Activated CD4-positive, alpha-beta T cell treated with anti-CD3 and anti-CD28 coated beads for 36 hours (primary cell): Measurements from ENCODE around the gene VMA21. TPM values are rescaled to one million over a fixed set of nuclear protein-coding genes. Genes with fewer than 3 reads are reported as not detected.

ENCODE experiments used
- ATAC-seq: fragments of 200-7000 bp; cut with Tn5 transposase; one replicate; pipeline ENCODE4 v1.10.0; 2021; ENCODE audit warnings: mild to moderate bottlenecking, moderate library complexity
- CTCF ChIA-PET: fragments of 350-600 bp; sonication (Branson Sonifier 250); formaldehyde crosslinking; loops from one replicate; lab custom pipeline; 2021; ENCODE audit warnings: antibody characterized with exemption; lab: Charles Lee
- POLR2A ChIA-PET: fragments of 350-600 bp; sonication (Branson Sonifier 250); formaldehyde crosslinking; loops from one replicate; lab custom pipeline; 2021; ENCODE audit warnings: antibody characterized with exemption, inconsistent platforms; lab: Charles Lee
- DNase-seq: peaks from one replicate; pipeline ENCODE4 v3.0.0-alpha.2; 2020
- H3K27ac Mint-ChIP-seq: one replicate; pipeline ENCODE4 v1.8.0; 2021; ENCODE audit warnings: mixed read lengths
- H3K27me3 Mint-ChIP-seq: one replicate; pipeline ENCODE4 v1.8.0; 2021; ENCODE audit warnings: mixed read lengths
- H3K36me3 Mint-ChIP-seq: one replicate; pipeline ENCODE4 v1.8.0; 2021; ENCODE audit warnings: low read depth, mixed read lengths
- H3K4me1 Mint-ChIP-seq: one replicate; pipeline ENCODE4 v1.8.0; 2021; ENCODE audit warnings: mixed read lengths
- H3K4me3 Mint-ChIP-seq: one replicate; pipeline ENCODE4 v1.8.0; 2021; ENCODE audit warnings: mild to moderate bottlenecking, moderate library complexity, mixed read lengths
- H3K9me3 Mint-ChIP-seq: one replicate; pipeline ENCODE4 v1.8.0; 2021; ENCODE audit warnings: low read depth, mixed read lengths
- intact Hi-C, 2 experiments: fragments of 100-400 bp; cut with DNase I in 1 of 2; cut with micrococcal nuclease in 1 of 2; formaldehyde crosslinking; loops; one replicate each; pipeline versions ENCODE4 v1.14.2 to v1.15.1; 2022 to 2024; cut with DNase I, micrococcal nuclease
- total RNA-seq, 2 experiments: library from RNA; stranded (reverse); gene quantifications; one replicate each; pipeline ENCODE4 v1.2.3, GENCODE V29; 2021

Gene VMA21, protein sequence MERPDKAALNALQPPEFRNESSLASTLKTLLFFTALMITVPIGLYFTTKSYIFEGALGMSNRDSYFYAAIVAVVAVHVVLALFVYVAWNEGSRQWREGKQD
- total RNA-seq = 10 to 100 TPM; 42.1 to 43.0 TPM

DNA sequence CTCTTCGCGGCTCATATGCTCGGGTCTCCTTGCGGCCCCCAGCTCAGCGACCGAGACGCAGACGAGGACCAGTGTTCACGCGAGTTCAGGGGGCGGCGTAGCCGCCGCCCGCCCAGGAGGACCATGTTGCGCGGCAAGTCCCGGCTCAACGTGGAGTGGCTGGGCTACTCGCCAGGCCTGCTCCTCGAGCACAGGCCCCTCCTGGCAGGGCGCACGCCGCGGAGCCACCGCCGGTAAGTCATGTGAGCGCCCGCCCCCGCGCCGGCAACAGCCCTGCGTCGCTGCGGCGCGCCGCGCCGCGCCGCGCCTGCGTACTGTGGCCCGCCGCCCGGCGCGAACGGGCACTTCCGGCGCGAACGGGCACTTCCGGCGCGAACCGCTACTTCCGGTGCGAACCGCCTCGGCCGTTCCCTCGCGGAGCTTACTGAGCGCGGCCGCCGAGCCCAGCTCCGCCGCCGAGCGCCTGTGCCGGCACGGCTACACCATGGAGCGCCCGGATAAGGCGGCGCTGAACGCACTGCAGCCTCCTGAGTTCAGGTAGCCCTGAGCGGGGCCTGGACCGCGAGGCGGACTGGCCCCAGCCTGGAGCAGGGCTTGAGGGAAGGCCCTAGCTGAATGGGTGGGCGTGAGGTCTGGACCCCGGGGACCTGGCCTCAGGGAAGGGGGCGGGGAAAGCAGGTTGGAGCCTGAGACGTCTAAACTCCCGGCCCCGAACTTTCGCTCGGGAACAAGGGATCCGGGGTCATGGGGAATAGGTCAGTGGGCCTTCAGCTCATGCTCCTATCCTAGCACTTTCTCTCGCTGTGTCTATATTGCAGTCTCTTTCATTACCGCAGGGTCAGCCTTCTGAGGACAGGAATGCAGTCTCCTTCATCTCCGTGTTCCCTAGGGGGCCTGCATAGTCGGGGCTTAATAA lies at the start of gene VMA21:
Gene VMA21, plus strand, starts transcription at position 382 of the 916 bp plus-strand sequence. Its CDS starts 103 bp downstream, at position 485.
- Mint-ChIP-seq H3K4me1 (peaks cover 49% of the 10 kb centered on the region), H3K4me3 (peak within 1 kb of the TSS; percentile 84), H3K27me3 (no peaks in the 10 kb centered on the region), H3K27ac (peak within 1 kb of the TSS; percentile 94), H3K9me3 (no peaks in the 10 kb centered on the region), H3K36me3 (peaks cover 12% of the 10 kb centered on the region)
- peak; percentile 80 for ATAC-seq
- CTCF ChIA-PET = interaction anchor here (0.5 kb wide), 1 partner anchor 38 kb away, joined by 3 read pairs; no protein-coding TSS in a partner anchor
- peak; percentile 90 for DNase-seq
- POLR2A ChIA-PET = no interaction called here
- intact Hi-C loops = loop anchor here in 1 of 2 experiments (1.0 to 10.0 kb wide), 9 partner anchors 19 to 1935 kb away; partner anchors contain the start of genes CD99L2, CETN2, HMGB3 and MAMLD1

DNA sequence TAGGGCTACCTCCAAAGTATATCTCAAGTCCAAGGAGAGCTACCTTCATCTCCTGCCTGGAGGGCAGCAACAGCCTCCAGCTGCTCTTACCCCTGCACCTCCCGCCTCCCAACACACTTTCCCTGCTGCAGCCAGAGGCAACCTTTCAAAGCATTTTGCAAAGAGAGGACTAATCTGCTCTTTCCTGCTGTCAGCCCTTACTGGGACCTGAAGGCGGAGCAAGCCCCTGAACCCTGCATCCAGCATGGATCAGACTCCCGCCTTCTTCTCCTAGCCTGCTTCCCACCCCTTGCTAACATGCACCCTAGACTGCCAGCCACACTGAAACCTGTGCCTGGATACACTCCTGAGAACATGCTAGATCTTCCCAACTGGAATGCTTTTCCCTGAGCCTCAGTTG lies 37.7 kb upstream of the VMA21 start:
- intact Hi-C loops = no loop called here

GRCh38 chrX:151359931-151360871 lies 36.8 kb upstream of the VMA21 start:
- Mint-ChIP-seq H3K27me3 (peaks cover 8% of the 10 kb centered on the region), H3K27ac (no peak overlapping the region), H3K36me3 (no peaks in the 10 kb centered on the region), H3K9me3 (no peaks in the 10 kb centered on the region), H3K4me1 (no peaks in the 10 kb centered on the region), H3K4me3 (peak overlapping the region; percentile 32)
- intact Hi-C loops = loop anchor here (1.0 to 5.0 kb wide), 3 partner anchors 208 to 322 kb away; no protein-coding TSS in a partner anchor
- DNase-seq (peak; percentile 62), ATAC-seq (peak; percentile 57)
- POLR2A ChIA-PET = no interaction called here
- CTCF ChIA-PET = interaction anchor here (0.7 to 1.3 kb wide), 5 partner anchors 31 to 208 kb away, joined by 3 to 4 read pairs (median 3); no protein-coding TSS in a partner anchor

More for the DNA sequence above, 37.7 kb upstream of the VMA21 start:
- Mint-ChIP-seq H3K27ac (no peak overlapping the region), H3K9me3 (no peaks in the 10 kb centered on the region), H3K36me3 (no peaks in the 10 kb centered on the region), H3K4me1 (no peaks in the 10 kb centered on the region), H3K27me3 (peaks cover 8% of the 10 kb centered on the region), H3K4me3 (no peak overlapping the region)
- DNase-seq = no peak
- ATAC-seq = no peak
- ChIA-PET CTCF (interaction anchor here (1.3 kb wide), 1 partner anchor 59 kb away, joined by 3 read pairs; no protein-coding TSS in a partner anchor), POLR2A (no interaction called here)

GRCh38 chrX:151363316-151363715 lies 33.7 kb upstream of the VMA21 start:
- ATAC-seq (no peak), DNase-seq (no peak)
- ChIA-PET POLR2A (no interaction called here), CTCF (no interaction called here)
- H3K27ac Mint-ChIP-seq = no peak overlapping the region
- H3K27me3 Mint-ChIP-seq = peaks cover 5% of the 10 kb centered on the region
- H3K4me3 Mint-ChIP-seq = no peak overlapping the region
- no peaks in the 10 kb centered on the region for H3K36me3 Mint-ChIP-seq
- no peaks in the 10 kb centered on the region for H3K4me1 Mint-ChIP-seq
- no peaks in the 10 kb centered on the region for H3K9me3 Mint-ChIP-seq
- intact Hi-C loops = loop anchor here (5.0 kb wide), 2 partner anchors 211 to 319 kb away; no protein-coding TSS in a partner anchor

DNA sequence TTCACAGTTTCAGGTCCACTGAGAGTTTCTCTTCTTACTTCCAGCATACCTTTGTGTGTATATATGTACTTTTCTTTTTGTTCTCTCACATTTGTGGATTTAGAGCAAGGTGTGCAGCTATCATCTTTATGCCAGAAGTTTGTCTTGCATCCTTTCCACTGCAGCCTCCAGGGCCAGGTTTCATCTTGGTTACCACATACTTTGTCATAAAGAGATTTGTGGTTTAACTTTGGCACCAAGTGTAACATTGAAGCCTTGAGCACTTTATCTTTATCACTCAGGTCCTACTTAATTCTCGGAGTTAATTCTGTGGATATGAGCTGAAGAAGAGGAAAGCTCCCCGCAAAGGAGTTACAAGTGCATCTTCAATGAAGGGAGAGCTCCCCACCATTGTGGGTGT lies 31.4 kb upstream of the VMA21 start:
- ChIA-PET POLR2A (no interaction called here), CTCF (no interaction called here)
- Mint-ChIP-seq H3K27me3 (peaks cover 6% of the 10 kb centered on the region), H3K9me3 (no peaks in the 10 kb centered on the region), H3K4me3 (no peak overlapping the region), H3K36me3 (no peaks in the 10 kb centered on the region), H3K27ac (no peak overlapping the region), H3K4me1 (no peaks in the 10 kb centered on the region)
- intact Hi-C loops = no loop called here
- DNase-seq (no peak), ATAC-seq (no peak)

DNA sequence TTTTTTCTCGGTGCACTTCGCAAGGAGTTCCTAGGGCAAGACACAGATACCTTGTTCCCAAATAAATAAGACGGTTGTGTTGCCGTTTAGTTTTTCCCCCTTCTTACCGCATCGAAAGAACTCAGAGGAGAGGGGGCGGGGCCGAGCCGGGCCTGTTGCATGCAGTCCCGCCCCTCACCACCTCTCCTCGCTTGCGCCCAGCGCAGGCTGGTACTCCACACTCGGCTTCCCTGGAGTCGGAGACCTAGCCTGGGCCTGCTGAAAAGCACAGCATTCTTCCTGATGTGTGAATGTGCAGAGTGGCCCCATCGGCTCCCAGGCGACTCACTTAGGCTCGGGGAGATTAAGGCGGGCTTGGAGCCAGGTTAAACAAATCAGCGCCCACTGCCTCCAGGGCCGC lies 26.1 kb upstream of the VMA21 start:
- ATAC-seq (peak; percentile 66), DNase-seq (peak; percentile 33)
- ChIA-PET CTCF (no interaction called here), POLR2A (no interaction called here)
- Mint-ChIP-seq H3K9me3 (no peaks in the 10 kb centered on the region), H3K4me3 (no peak overlapping the region), H3K4me1 (no peaks in the 10 kb centered on the region), H3K27me3 (peaks cover 14% of the 10 kb centered on the region), H3K36me3 (no peaks in the 10 kb centered on the region), H3K27ac (no peak overlapping the region)
- intact Hi-C loops = no loop called here

DNA sequence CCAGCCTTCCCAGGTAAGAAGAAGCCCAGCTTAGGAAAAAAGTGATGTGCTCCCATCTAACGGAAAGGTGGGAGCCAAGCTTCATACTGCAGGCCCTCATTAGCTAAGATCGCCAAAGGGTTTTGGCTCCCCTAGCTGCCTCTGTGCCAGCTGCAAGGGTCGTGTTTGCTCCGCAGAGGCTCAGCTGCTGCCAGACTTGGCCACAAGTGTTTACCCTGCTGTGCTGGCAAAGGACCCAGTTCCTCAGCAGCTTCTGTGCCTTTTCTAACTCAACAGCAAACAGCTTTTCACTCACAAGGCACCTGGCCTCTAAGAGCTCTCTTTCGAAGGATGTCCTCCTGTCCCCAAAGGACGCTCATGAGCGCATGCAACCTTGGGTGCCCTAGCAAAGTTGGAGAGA lies 12.2 kb upstream of the VMA21 start:
- intact Hi-C loops = no loop called here
- H3K4me3 Mint-ChIP-seq = no peak overlapping the region
- ChIA-PET POLR2A (no interaction called here), CTCF (no interaction called here)
- no peaks in the 10 kb centered on the region for H3K36me3 Mint-ChIP-seq
- H3K27me3 Mint-ChIP-seq = no peaks in the 10 kb centered on the region
- DNase-seq = no peak
- ATAC-seq = no peak
- H3K4me1 Mint-ChIP-seq = no peaks in the 10 kb centered on the region
- no peak overlapping the region for H3K27ac Mint-ChIP-seq
- no peaks in the 10 kb centered on the region for H3K9me3 Mint-ChIP-seq

DNA sequence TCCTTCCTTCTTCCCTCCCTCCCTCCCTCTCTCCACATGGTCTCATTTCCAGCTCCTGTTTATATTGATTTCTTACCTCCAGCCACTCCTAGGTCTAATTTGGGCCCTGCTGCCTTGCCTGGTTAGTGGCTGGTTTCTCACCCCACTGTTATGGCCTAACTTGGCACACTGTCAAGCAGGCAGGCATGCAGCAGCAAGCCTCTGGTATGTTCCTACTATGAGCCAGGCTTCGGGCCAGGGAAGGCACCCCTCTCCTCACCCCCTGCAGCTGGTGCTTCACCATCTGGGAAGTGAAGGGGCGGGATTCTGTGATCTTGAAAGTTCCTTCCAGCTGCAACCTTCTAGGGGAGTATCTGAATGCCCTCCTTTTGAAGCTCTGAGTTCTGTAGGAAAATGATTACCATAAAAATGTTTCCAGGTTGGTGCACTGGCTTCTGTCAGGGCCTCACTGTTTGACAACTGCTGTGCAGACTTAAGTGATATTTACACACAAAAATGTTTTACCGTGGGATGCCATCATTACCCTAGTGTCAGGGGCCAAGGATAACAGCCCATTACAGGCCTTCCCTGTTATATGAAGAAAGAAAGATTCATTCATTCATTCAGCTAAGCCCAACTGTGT lies 10.1 kb upstream of the VMA21 start:
- intact Hi-C loops = no loop called here
- no peaks in the 10 kb centered on the region for H3K9me3 Mint-ChIP-seq
- H3K27me3 Mint-ChIP-seq = no peaks in the 10 kb centered on the region
- no peak overlapping the region for H3K27ac Mint-ChIP-seq
- CTCF ChIA-PET = no interaction called here
- no peak for DNase-seq
- H3K4me3 Mint-ChIP-seq = no peak overlapping the region
- POLR2A ChIA-PET = no interaction called here
- no peak for ATAC-seq
- no peaks in the 10 kb centered on the region for H3K36me3 Mint-ChIP-seq
- H3K4me1 Mint-ChIP-seq = no peaks in the 10 kb centered on the region

DNA sequence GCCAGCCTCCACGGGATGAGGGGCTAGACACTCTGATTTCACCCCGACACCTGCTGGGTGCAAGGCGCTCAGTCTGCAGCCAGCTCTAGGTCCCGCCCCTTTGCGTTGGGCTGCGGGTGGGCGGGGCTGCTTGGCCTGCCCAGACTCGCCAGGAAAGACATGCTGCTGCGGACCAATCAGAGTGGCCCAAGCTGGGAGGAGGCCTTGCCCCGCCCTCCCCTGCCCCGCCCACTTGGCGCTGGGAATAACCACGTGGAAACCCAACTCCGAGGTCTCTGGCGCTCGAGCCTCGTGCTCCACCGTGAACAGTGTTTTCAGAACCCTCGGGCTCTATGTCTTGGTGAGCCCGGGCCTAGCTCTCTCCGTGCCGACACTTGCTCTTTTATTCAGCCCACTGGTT lies 5.3 kb upstream of the VMA21 start:
- no peaks in the 10 kb centered on the region for H3K9me3 Mint-ChIP-seq
- H3K4me3 Mint-ChIP-seq = no peak overlapping the region
- DNase-seq = no peak
- no peaks in the 10 kb centered on the region for H3K27me3 Mint-ChIP-seq
- intact Hi-C loops = loop anchor here in 1 of 2 experiments (10.0 kb wide), 1 partner anchor 1027 kb away; the partner anchor contains the start of gene MAMLD1
- POLR2A ChIA-PET = no interaction called here
- H3K4me1 Mint-ChIP-seq = peaks cover 24% of the 10 kb centered on the region
- no peak overlapping the region for H3K27ac Mint-ChIP-seq
- CTCF ChIA-PET = interaction anchor here (0.8 to 1.0 kb wide), 2 partner anchors 31 to 289 kb away, joined by 3 to 4 read pairs; no protein-coding TSS in a partner anchor
- no peak for ATAC-seq
- no peaks in the 10 kb centered on the region for H3K36me3 Mint-ChIP-seq

DNA sequence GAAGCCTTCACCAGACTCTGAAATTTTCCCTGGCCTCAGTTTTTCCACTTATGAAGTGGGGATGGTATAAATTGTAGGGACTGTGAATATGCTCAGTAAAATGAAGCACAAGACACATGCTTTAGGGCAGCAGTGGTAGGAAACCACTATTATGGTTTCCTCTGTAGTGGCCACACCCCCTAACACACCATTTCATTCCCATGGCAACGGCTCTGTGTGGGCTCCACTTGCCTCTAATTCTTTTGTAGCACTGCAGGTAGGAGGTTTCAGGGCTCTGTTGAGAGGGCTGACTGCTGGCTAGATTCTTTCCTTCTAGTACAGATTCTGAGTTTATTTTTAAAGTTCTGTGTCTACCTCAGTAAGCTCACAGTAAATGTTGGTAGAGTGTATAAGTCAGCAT lies 3.5 kb upstream of the VMA21 start:
- H3K27ac Mint-ChIP-seq = peak overlapping the region; percentile 19
- H3K27me3 Mint-ChIP-seq = no peaks in the 10 kb centered on the region
- ChIA-PET POLR2A (no interaction called here), CTCF (no interaction called here)
- DNase-seq (peak; percentile 57), ATAC-seq (peak; percentile 51)
- H3K4me1 Mint-ChIP-seq = peaks cover 25% of the 10 kb centered on the region
- intact Hi-C loops = loop anchor here in 1 of 2 experiments (10.0 kb wide), 1 partner anchor 1029 kb away; the partner anchor contains the start of gene MAMLD1
- H3K9me3 Mint-ChIP-seq = no peaks in the 10 kb centered on the region
- H3K4me3 Mint-ChIP-seq = no peak overlapping the region
- peaks cover 5% of the 10 kb centered on the region for H3K36me3 Mint-ChIP-seq
